AG09309 (cell line): ENCODE results near the gene HLA-F.

Experiments
- DNase-seq: peaks from one replicate; pipeline ENCODE4 v3.0.0-alpha.2; 2010; ENCODE audit warnings: low read depth
- H3K4me3 ChIP-seq: 2 replicates; pipeline ENCODE4 v1.5.1; 2011; ENCODE audit warnings: mild to moderate bottlenecking, low read depth, low read length, moderate library complexity; ENCODE audit not compliant: control insufficient read depth
- TF ChIP-seq, protein P1 (sequence below): IDR thresholded peaks from 2 replicates; pipeline ENCODE4 v1.5.1; 2011; ENCODE audit warnings: mild to moderate bottlenecking, low read depth, low read length, inconsistent platforms; ENCODE audit not compliant: insufficient read depth, control insufficient read depth; ENCODE audit errors: missing control alignments

Gene HLA-F

GRCh38 chr6:29728875-29729270 lies 5.6 kb downstream of the HLA-F start:
- no peak overlapping the region for H3K4me3 ChIP-seq
- TF ChIP-seq, protein P1, sequence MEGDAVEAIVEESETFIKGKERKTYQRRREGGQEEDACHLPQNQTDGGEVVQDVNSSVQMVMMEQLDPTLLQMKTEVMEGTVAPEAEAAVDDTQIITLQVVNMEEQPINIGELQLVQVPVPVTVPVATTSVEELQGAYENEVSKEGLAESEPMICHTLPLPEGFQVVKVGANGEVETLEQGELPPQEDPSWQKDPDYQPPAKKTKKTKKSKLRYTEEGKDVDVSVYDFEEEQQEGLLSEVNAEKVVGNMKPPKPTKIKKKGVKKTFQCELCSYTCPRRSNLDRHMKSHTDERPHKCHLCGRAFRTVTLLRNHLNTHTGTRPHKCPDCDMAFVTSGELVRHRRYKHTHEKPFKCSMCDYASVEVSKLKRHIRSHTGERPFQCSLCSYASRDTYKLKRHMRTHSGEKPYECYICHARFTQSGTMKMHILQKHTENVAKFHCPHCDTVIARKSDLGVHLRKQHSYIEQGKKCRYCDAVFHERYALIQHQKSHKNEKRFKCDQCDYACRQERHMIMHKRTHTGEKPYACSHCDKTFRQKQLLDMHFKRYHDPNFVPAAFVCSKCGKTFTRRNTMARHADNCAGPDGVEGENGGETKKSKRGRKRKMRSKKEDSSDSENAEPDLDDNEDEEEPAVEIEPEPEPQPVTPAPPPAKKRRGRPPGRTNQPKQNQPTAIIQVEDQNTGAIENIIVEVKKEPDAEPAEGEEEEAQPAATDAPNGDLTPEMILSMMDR: no peak
- no peak for DNase-seq

- no peak for DNase-seq
- no peak overlapping the region for H3K4me3 ChIP-seq
- TF ChIP-seq, protein P1: no peak
Observed at GRCh38 chr6:29729774-29730328, 6.6 kb downstream of the HLA-F start.

- no peak for DNase-seq
- TF ChIP-seq, protein P1: no peak
- H3K4me3 ChIP-seq: no peak overlapping the region
Observed at GRCh38 chr6:29730575-29731126, 7.4 kb downstream of the HLA-F start.

DNA sequence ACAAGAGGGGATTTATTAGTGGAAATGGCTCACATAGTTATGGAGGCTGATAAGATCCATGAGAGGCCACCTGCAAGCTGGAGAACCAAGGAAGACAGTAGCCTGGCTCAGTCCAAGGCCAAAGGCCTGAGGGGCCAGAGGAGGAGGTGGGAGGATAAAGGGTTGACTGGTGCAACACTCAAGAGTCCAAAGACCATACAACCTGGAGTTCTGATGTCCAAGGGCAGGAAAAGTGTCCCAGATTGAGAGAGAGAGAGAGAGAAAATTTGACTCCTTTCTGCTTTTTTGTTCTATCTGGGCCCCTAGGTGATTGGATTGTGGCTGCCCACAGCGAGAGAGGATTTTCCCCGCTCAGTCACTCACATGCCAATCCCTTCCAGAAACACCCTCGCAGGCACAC lies 8.0 kb downstream of the HLA-F start:
- no peak overlapping the region for H3K4me3 ChIP-seq
- TF ChIP-seq, protein P1: no peak
- no peak for DNase-seq

DNA sequence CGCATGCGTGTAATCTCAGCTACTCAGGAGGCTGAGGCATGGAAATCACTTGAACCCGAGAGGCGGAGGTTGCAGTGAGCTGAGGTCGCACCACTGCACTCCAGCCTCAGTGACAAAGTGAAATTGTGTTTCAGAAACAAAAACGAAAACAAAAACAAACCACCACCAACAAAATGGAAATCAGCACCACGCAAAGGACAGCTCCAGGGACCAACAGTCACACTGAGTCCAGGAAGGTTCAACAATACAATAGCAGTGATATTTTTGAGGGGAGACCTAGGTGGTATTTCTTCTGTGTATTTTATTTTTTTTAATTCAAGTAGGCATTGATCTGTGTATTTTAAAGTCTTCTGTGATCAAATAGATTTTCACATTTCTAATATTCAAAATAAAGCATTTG lies 9.8 kb downstream of the HLA-F start:
- no peak for DNase-seq
- H3K4me3 ChIP-seq: no peak overlapping the region
- TF ChIP-seq, protein P1: no peak

GRCh38 chr6:29734046-29735018 lies 11.1 kb downstream of the HLA-F start:
- H3K4me3 ChIP-seq: no peak overlapping the region
- DNase-seq: no peak
- TF ChIP-seq, protein P1: no peak
